Amniotic stem cell (primary cell): ENCODE results near the gene C20orf141.

Experiments
- DNase-seq: peaks from one replicate; lab custom pipeline; 2025; lab: John Stamatoyannopoulos, UW

Gene C20orf141

GRCh38 chr20:2849529-2849928, 34.7 kb downstream of the C20orf141 start:
- DNase-seq: no peak

DNA sequence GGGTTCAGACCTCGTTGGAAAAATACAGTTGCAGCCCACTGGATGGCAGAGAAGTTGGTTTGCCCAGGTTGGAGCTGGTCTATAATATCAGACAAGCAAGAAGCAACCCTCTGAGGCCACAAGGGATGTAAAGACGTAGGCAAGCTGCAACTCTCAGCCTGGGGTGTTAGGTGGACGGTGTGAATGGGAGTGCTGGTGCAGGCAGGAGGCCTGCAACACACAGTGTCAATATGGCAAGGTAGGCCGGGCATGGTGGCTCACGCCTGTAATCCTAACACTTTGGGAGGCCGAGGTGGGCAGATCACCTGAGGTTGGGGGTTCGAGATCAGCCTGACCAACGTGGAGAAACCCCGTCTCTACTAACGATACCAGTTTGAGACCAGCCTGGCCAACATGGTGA, 36.3 kb downstream of the C20orf141 start:
- DNase-seq: no peak

DNA sequence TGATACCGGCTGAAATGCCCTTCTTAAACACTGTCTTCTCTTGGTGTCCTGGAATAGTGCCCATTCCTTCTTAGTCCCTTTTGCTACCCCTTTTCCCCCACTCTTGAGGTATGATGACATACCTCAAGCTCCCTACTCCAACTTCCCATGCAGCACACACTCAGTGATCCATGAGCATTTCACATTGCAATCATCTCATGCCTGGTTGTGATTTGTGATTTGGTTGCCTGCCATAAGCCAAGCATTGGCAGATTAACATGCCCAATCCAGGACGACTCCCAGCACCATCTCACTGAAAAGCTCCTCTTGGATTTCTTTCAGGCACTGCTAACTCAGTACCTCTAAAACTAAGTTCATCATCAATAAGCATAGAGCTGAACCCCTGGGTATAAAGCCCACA, 43.8 kb downstream of the C20orf141 start:
- no peak for DNase-seq

DNA sequence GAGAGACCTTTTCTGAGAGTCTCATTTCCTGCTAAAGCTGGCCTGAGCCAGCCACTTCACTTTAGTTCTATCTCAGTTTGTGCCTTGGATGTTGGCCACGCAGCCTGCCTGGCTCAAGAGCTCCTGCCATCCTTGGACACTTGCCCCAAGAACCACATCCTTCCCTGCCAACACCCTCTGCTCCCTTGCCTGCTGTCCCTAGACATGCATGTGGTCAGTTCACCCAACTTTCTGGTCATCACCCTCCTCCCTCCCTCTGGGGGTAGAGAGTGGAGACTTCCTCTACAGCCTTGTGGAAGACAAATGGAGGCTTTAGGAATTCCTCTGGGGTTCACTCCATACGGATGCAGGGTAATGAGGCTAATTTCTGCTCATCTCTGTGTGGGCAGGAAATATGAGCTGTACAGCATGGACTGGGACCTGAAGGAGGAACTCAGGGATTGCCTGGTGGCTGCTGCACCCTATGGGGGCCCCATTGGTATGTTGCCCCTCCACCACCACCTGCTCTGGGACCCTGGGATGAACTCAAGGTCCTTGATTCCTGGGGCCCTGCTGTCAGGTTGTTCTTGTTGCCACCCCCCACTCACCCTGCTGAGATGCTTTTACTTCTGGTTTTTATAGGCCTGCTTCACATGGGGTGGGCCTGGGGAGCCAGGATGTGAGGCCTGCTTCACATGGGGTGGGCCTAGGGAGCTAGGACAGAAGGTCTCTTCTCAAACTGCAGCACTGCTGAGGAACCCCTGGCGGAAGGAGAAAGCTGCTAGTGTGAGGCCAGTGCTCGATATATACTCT, 44.7 kb downstream of the C20orf141 start:
- DNase-seq: no peak

DNA sequence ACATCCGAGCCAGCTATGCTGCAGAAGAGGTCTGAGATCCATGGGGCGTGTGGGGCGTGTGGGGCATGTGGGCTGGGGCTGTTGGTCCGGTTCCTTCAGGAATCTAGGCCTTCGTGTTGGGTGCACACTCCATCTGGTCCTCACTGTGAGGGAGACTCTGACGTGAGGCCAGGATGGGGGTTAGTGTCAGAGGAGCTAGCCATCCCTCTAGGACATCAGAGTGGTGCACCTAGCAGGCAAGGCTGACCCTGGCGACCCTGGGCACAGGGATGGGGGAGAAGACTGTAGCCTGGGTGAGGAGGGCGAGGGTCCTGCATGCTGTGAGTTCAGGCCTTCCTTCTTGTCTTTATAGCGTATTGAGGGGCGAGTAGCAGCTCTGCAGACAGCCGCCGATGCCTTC, 49.8 kb downstream of the C20orf141 start:
- no peak for DNase-seq

DNA sequence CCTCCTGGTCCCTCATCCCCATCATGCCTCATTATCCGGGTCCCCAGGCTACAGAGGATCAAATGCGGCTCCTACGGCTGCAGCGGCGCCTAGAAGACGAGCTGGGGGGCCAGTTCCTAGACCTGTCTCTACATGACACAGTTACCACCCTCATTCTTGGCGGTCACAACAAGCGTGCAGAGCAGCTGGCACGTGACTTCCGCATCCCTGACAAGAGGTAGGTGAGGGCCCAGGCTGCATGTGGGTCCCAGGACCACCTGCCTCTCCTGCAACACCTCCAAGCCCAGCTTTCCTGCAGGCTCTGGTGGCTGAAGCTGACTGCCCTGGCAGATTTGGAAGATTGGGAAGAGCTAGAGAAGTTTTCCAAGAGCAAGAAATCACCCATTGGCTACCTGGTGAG, 50.3 kb downstream of the C20orf141 start:
- no peak for DNase-seq
